GOT3 (cell line): ENCODE measurements around the gene RBBP8NL.
A peak's percentile ranks its signal among the peaks of the same experiment; 100 is the strongest.
"Not testable (repeated sequence)": the region's sequence is repeated elsewhere in the genome, so short reads cannot be mapped to it uniquely, and the experiment has no call there.

Experiments used
- DNase-seq: peaks from one replicate; lab custom pipeline; 2025; ENCODE audit warnings: mixed read lengths; lab: John Stamatoyannopoulos, UW

The RBBP8NL gene

GRCh38 chr20:62374331-62375152 lies 52.8 kb downstream of the RBBP8NL start:
- no peak for DNase-seq

- not testable (repeated sequence) for DNase-seq
Measured at GRCh38 chr20:62373631-62374179, 53.6 kb downstream of the RBBP8NL start.

GRCh38 chr20:62372042-62372993 lies 55.0 kb downstream of the RBBP8NL start:
- DNase-seq: no peak

GRCh38 chr20:62371588-62372041 lies 55.7 kb downstream of the RBBP8NL start:
- no peak for DNase-seq

GRCh38 chr20:62370807-62371587 lies 56.3 kb downstream of the RBBP8NL start:
- DNase-seq: no peak

GRCh38 chr20:62370115-62370806 lies 57.1 kb downstream of the RBBP8NL start:
- peak; percentile 75 for DNase-seq

GRCh38 chr20:62369815-62370114 lies 57.6 kb downstream of the RBBP8NL start:
- DNase-seq: no peak

GRCh38 chr20:62368976-62369814 lies 58.1 kb downstream of the RBBP8NL start:
- DNase-seq: peak; percentile 34

GRCh38 chr20:62368392-62368975 lies 58.9 kb downstream of the RBBP8NL start:
- DNase-seq: no peak

- DNase-seq: no peak
Measured at GRCh38 chr20:62367633-62368391, 59.5 kb downstream of the RBBP8NL start.

- no peak for DNase-seq
Measured at GRCh38 chr20:62367136-62367632, 60.2 kb downstream of the RBBP8NL start, which contains the start of gene LAMA5. TSS of gene LAMA5 (minus strand) at chr20:62367312. CDS start at chr20:62367245, 67 bp downstream.

- DNase-seq: no peak
Measured at GRCh38 chr20:62366370-62367135, 60.8 kb downstream of the RBBP8NL start.

- no peak for DNase-seq
Measured at GRCh38 chr20:62365814-62366369, 61.4 kb downstream of the RBBP8NL start.

- no peak for DNase-seq
Measured at GRCh38 chr20:62364911-62365736, 62.2 kb downstream of the RBBP8NL start.

- no peak for DNase-seq
Measured at GRCh38 chr20:62363920-62364851, 63.2 kb downstream of the RBBP8NL start.
